ENCODE data around the gene LMBRD2. TPM values are rescaled to one million over a fixed set of nuclear protein-coding genes. Genes with fewer than 3 reads are reported as not detected.

The LMBRD2 gene
- polyA plus RNA-seq, 1 of the 3 experiments (the other 2 are of a cell fraction) = 1.6 TPM

GRCh38 chr5:36174119-36174518 is 22.4 kb upstream of the LMBRD2 start:
- Histone ChIP-seq H3K4me3 (ENCODE audit: low read depth in 2 of 2, low read length in 1 of 2) (no peak overlapping the region), H3K27me3 (ENCODE audit: insufficient read depth) (no peaks in the 10 kb centered on the region), H3K27ac (ENCODE audit: low read depth in 2 of 2, low read length in 1 of 2) (no peak overlapping the region), H4K20me1 (ENCODE audit: insufficient read depth) (no peaks in the 10 kb centered on the region), H3K4me2 (no peak overlapping the region), H3K4me1 (ENCODE audit: control insufficient read depth in 1 of 2, insufficient read depth in 2 of 2, low read depth in 1 of 2, low read length in 1 of 2) (no peaks in the 10 kb centered on the region; a peak in 1 of 4 replicates), H2AFZ (ENCODE audit: low read depth) (no peak overlapping the region), H3F3A (replicated peaks; ENCODE audit: insufficient read depth) (no peaks in the 10 kb centered on the region), H3K9me3 (no peaks in the 10 kb centered on the region), H3K36me3 (replicated peaks in 1 of 2; ENCODE audit: control insufficient read depth in 1 of 2, insufficient read depth in 2 of 2, low read length in 1 of 2) (peaks cover 51 to 95% of the 10 kb centered on the region in 2 experiments), H3K9me2 (no peaks in the 10 kb centered on the region), H3K9ac (no peak overlapping the region), H3K79me2 (ENCODE audit: insufficient read depth) (no peaks in the 10 kb centered on the region; the same call in 1 of the 2 replicates)
- TF ChIP-seq RAD21 (IDR thresholded peaks at IDR 0.05; ENCODE audit: low read length) = no peak
- no peak for TF ChIP-seq PBX3 (IDR thresholded peaks at IDR 0.05)
- no peak for TF ChIP-seq TCF12 (IDR thresholded peaks at IDR 0.05)
- no peak for TF ChIP-seq SMC3 (IDR thresholded peaks at IDR 0.05; ENCODE audit: low read depth, low read length)
- TF ChIP-seq RFX5 (IDR thresholded peaks at IDR 0.05; ENCODE audit: low read length) = no peak
- TF ChIP-seq MXI1 (IDR thresholded peaks at IDR 0.05; ENCODE audit: low read depth, low read length) = no peak
- no peak for TF ChIP-seq CHD2 (IDR thresholded peaks at IDR 0.05; ENCODE audit: low read length, partially characterized antibody)
- TF ChIP-seq REST (IDR thresholded peaks at IDR 0.05; ENCODE audit: low read depth, low read length) = no peak
- no peak for TF ChIP-seq MEF2A (IDR thresholded peaks at IDR 0.05; ENCODE audit: borderline replicate concordance, low read depth)
- ChIA-PET CTCF (interaction anchor here (0.6 to 1.1 kb wide), 2 partner anchors 95 to 132 kb away, joined by 3 to 5 read pairs; no protein-coding TSS in a partner anchor), POLR2A (no interaction called here)
- 94% methylated on average over 3 of the region's 3 CpGs for WGBS (ENCODE audit: low lambda C conversion rate)
- DNase-seq = no peak

DNA sequence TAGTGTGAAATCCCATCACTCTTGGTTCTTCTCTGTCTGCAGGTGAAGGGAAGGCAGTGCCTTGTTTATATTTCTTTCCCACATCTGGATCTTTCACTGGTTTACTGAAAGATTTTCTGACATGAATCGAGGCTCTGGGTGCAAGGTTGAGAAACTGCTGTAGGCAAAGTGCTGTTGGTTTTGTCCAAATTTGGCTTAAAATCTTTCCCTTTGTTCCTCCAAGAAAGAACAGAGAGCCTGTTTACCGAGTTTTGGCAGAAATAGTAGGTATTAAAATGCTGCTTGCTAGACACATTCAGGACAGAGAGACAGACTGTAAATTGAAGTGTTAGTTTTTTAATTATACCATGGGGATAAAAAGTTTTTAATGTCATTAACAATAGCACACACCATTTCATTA is 21.7 kb upstream of the LMBRD2 start:
- Histone ChIP-seq H3K79me2 (ENCODE audit: insufficient read depth) (no peaks in the 10 kb centered on the region), H4K20me1 (ENCODE audit: insufficient read depth) (no peaks in the 10 kb centered on the region), H3F3A (replicated peaks; ENCODE audit: insufficient read depth) (no peaks in the 10 kb centered on the region), H3K4me3 (ENCODE audit: low read depth in 2 of 2, low read length in 1 of 2) (no peak overlapping the region), H3K27me3 (ENCODE audit: insufficient read depth) (no peaks in the 10 kb centered on the region), H2AFZ (ENCODE audit: low read depth) (no peak overlapping the region), H3K4me2 (no peak overlapping the region), H3K4me1 (ENCODE audit: control insufficient read depth in 1 of 2, insufficient read depth in 2 of 2, low read depth in 1 of 2, low read length in 1 of 2) (no peaks in the 10 kb centered on the region; a peak in 1 of 4 replicates), H3K36me3 (replicated peaks in 1 of 2; ENCODE audit: control insufficient read depth in 1 of 2, insufficient read depth in 2 of 2, low read length in 1 of 2) (peaks cover 44 to 92% of the 10 kb centered on the region in 2 experiments), H3K9me3 (no peaks in the 10 kb centered on the region), H3K27ac (ENCODE audit: low read depth in 2 of 2, low read length in 1 of 2) (no peak overlapping the region), H3K9me2 (no peaks in the 10 kb centered on the region), H3K9ac (no peak overlapping the region)
- 94% methylated on average over 2 of the region's 2 CpGs for WGBS (ENCODE audit: low lambda C conversion rate)
- no peak for DNase-seq
- ChIA-PET CTCF (interaction anchor here (1.1 kb wide), 2 partner anchors 78 to 94 kb away, joined by 3 to 5 read pairs; no protein-coding TSS in a partner anchor), POLR2A (no interaction called here)
- TF ChIP-seq GABPA (IDR thresholded peaks at IDR 0.05; ENCODE audit: low read depth) (no peak), FOSL2 (IDR thresholded peaks at IDR 0.05; ENCODE audit: borderline replicate concordance, low read depth) (no peak), CTCF (IDR thresholded peaks at IDR 0.05) (no peak), SMC3 (IDR thresholded peaks at IDR 0.05; ENCODE audit: low read depth, low read length) (no peak), EP300 (IDR thresholded peaks at IDR 0.05; ENCODE audit: borderline replicate concordance in 1 of 2, low read depth in 1 of 2, low read length in 1 of 2) (no peak), POLR2AphosphoS5 (IDR thresholded peaks at IDR 0.05; ENCODE audit: low read depth, low read length) (no peak), CHD2 (IDR thresholded peaks at IDR 0.05; ENCODE audit: low read length, partially characterized antibody) (no peak), REST (IDR thresholded peaks at IDR 0.05; ENCODE audit: low read depth, low read length) (no peak)

Measured in SK-N-SH (cell line).